IMR-90 (cell line): Measurements from ENCODE around the gene CENPM. TPM values are rescaled to one million over a fixed set of nuclear protein-coding genes. Genes with fewer than 3 reads are reported as not detected.

Experiments
- ATAC-seq: fragments of 200-7000 bp; cut with Tn5 transposase; 2 replicates; pipeline ENCODE4 v1.9.1; 2020; ENCODE audit warnings: low read depth, mild to moderate bottlenecking, moderate library complexity
- BruUV-seq: library from RNA; stranded (reverse); fragments of 400-500 nt; replicated peaks from 2 replicates; lab custom pipeline; 2021; lab: Mats Ljungman, UMichigan
- CTCF ChIA-PET: fragments of 300-600 bp; formaldehyde crosslinking; extraction: SDS; loops from one replicate; lab custom pipeline; 2021; ENCODE audit warnings: antibody characterized with exemption; lab: Yijun Ruan, JAX
- POLR2A ChIA-PET: fragments of 300-600 bp; sonication (Branson Sonifier 250); formaldehyde crosslinking; loops from one replicate; lab custom pipeline; 2022; ENCODE audit warnings: antibody characterized with exemption; ENCODE audit not compliant: unreplicated experiment; lab: Charles Lee
- DNase-seq: peaks from one replicate; pipeline ENCODE4 v3.0.0; 2013
- H2AFZ ChIP-seq: replicated peaks from 2 replicates; pipeline ENCODE3; 2013; ENCODE audit warnings: low read length, mild to moderate bottlenecking; ENCODE audit not compliant: poor library complexity
- H2AK5ac ChIP-seq: 2 replicates; pipeline ENCODE4 v1.6.1; 2013; ENCODE audit warnings: low read depth, low read length, inconsistent platforms
- H2AK9ac ChIP-seq: replicated peaks from 2 replicates; pipeline ENCODE3; 2013; ENCODE audit warnings: mild to moderate bottlenecking, low read depth, low read length, moderate library complexity; ENCODE audit not compliant: poor library complexity
- H2BK120ac ChIP-seq: 2 replicates; pipeline ENCODE4 v1.6.1; 2013; ENCODE audit warnings: low read depth, low read length, inconsistent platforms
- H2BK15ac ChIP-seq: 3 replicates; pipeline ENCODE4 v1.6.1; 2013; ENCODE audit warnings: low read depth, low read length, inconsistent platforms
- H2BK20ac ChIP-seq: 2 replicates; pipeline ENCODE4 v1.6.1; 2013; ENCODE audit warnings: low read depth, mild to moderate bottlenecking, inconsistent platforms, low read length, moderate library complexity
- H2BK5ac ChIP-seq: 2 replicates; pipeline ENCODE4 v1.6.1; 2013; ENCODE audit warnings: mild to moderate bottlenecking, low read depth, low read length, inconsistent platforms; ENCODE audit not compliant: poor library complexity, severe bottlenecking
- H3K14ac ChIP-seq: replicated peaks from 2 replicates; pipeline ENCODE4 v1.6.1; 2013; ENCODE audit warnings: low read depth, low read length, inconsistent platforms
- H3K18ac ChIP-seq: 2 replicates; pipeline ENCODE4 v1.6.1; 2013; ENCODE audit warnings: low read depth, low read length, control low read depth
- H3K23ac ChIP-seq: 2 replicates; pipeline ENCODE4 v1.6.1; 2013; ENCODE audit warnings: low read depth, low read length, inconsistent platforms
- H3K27ac ChIP-seq: 2 replicates; pipeline ENCODE4 v1.5.1; 2013; ENCODE audit warnings: mild to moderate bottlenecking, control low read depth, low read length; ENCODE audit not compliant: insufficient read depth
- H3K27me3 ChIP-seq: 2 replicates; pipeline ENCODE4 v1.6.1; 2013; ENCODE audit warnings: low read length; ENCODE audit not compliant: control insufficient read depth, insufficient read depth
- H3K36me3 ChIP-seq: 2 replicates; pipeline ENCODE4 v1.6.1; 2013; ENCODE audit warnings: low read length, mixed read lengths; ENCODE audit not compliant: control insufficient read depth, insufficient read depth
- H3K4ac ChIP-seq: 2 replicates; pipeline ENCODE4 v1.6.1; 2013; ENCODE audit warnings: low read depth, low read length, inconsistent platforms
- H3K4me1 ChIP-seq: 2 replicates; pipeline ENCODE4 v1.6.1; 2013; ENCODE audit warnings: low read length, mixed read lengths; ENCODE audit not compliant: control insufficient read depth, insufficient read depth
- H3K4me2 ChIP-seq: 2 replicates; pipeline ENCODE4 v1.6.1; 2013; ENCODE audit warnings: low read depth, mild to moderate bottlenecking, control low read depth, low read length, moderate library complexity
- H3K4me3 ChIP-seq: 2 replicates; pipeline ENCODE4 v1.5.1; 2013; ENCODE audit warnings: low read depth, mild to moderate bottlenecking, control low read depth, low read length, moderate library complexity; ENCODE audit not compliant: insufficient read depth
- H3K56ac ChIP-seq: 2 replicates; pipeline ENCODE4 v1.6.1; 2013; ENCODE audit warnings: low read length, inconsistent platforms; ENCODE audit not compliant: insufficient read depth; ENCODE audit errors: extremely low read depth
- H3K79me1 ChIP-seq, 2 experiments: 2 replicates each; pipeline ENCODE4 v1.6.1; 2013; ENCODE audit warnings: low read length in 2 of 2, inconsistent platforms in 1 of 2, low read depth in 1 of 2
- H3K9ac ChIP-seq: 2 replicates; pipeline ENCODE4 v1.6.1; 2013; ENCODE audit warnings: low read depth, low read length, control low read depth
- H3K9me1 ChIP-seq: 2 replicates; pipeline ENCODE4 v1.6.1; 2013; ENCODE audit warnings: low read length, inconsistent platforms; ENCODE audit not compliant: insufficient read depth
- H3K9me3 ChIP-seq: 2 replicates; pipeline ENCODE4 v1.6.1; 2013; ENCODE audit warnings: low read length; ENCODE audit not compliant: control insufficient read depth, insufficient read depth
- H4K20me1 ChIP-seq: 2 replicates; pipeline ENCODE4 v1.6.1; 2013; ENCODE audit warnings: low read length, inconsistent platforms; ENCODE audit not compliant: insufficient read depth
- H4K5ac ChIP-seq: 2 replicates; pipeline ENCODE4 v1.6.1; 2013; ENCODE audit warnings: mild to moderate bottlenecking, low read depth, low read length, control low read depth
- H4K8ac ChIP-seq, 2 experiments: 2 replicates each; pipeline ENCODE4 v1.6.1; 2013; ENCODE audit warnings: low read depth in 2 of 2, low read length in 2 of 2, control low read depth in 1 of 2, inconsistent platforms in 1 of 2
- H4K91ac ChIP-seq: 2 replicates; pipeline ENCODE4 v1.6.1; 2013; ENCODE audit warnings: low read depth, low read length, inconsistent platforms; ENCODE audit not compliant: insufficient read depth
- CTCF ChIP-seq: conservative IDR thresholded peaks from 2 replicates; pipeline ENCODE4 v1.5.1; 2012; ENCODE audit warnings: mild to moderate bottlenecking, low read depth, low read length, improper control_type of control experiment
- ELK1 ChIP-seq: fragments of 150-350 bp; IDR thresholded peaks from 2 replicates; pipeline ENCODE4 v1.6.1; 2016; ENCODE audit warnings: low read depth, mild to moderate bottlenecking, low read length, moderate library complexity, borderline replicate concordance
- MAFK ChIP-seq: IDR thresholded peaks from 2 replicates; pipeline ENCODE4 v1.6.1; 2012; ENCODE audit warnings: low read depth, low read length, improper control_type of control experiment
- MAZ ChIP-seq: IDR thresholded peaks from 2 replicates; pipeline ENCODE4 v1.6.1; 2012; ENCODE audit warnings: low read depth, mild to moderate bottlenecking, low read length, improper control_type of control experiment, moderate library complexity, borderline replicate concordance
- RAD21 ChIP-seq: IDR thresholded peaks from 2 replicates; pipeline ENCODE4 v1.6.1; 2012; ENCODE audit warnings: low read length, improper control_type of control experiment
- RCOR1 ChIP-seq: IDR thresholded peaks from 2 replicates; pipeline ENCODE4 v1.6.1; 2012; ENCODE audit warnings: mild to moderate bottlenecking, low read length, improper control_type of control experiment; ENCODE audit not compliant: insufficient replicate concordance
- USF2 ChIP-seq: fragments of 150-350 bp; IDR thresholded peaks from 2 replicates; pipeline ENCODE4 v1.6.1; 2017; ENCODE audit warnings: mild to moderate bottlenecking, antibody characterized with exemption, low read length, low read depth
- WGBS, 2 experiments: methylation state at CpG; one replicate each; pipeline versions ENCODE4 v1.1.5 to v1.1.7; 2013; ENCODE audit warnings: missing lambda C conversion rate in 2 of 2; ENCODE audit not compliant: insufficient read length in 1 of 2; ENCODE audit errors: extremely low coverage in 2 of 2; 5-methylcytosine and 5-hydroxymethylcytosine counted together
- dilution Hi-C: fragments of 300-500 bp; cut with HindIII; formaldehyde crosslinking; loops from one replicate; pipeline ENCODE4 v1.14.3; 2018; ENCODE audit warnings: low sequenced_read_pairs; ENCODE audit not compliant: unreplicated experiment
- in situ Hi-C: fragments of 300-500 bp; cut with MboI; formaldehyde crosslinking; loops from 3 replicates; pipeline ENCODE4 v1.14.3; 2019; ENCODE audit warnings: low sequenced_read_pairs, inconsistent platforms, mixed read lengths
- intact Hi-C: fragments of 100-400 bp; cut with micrococcal nuclease; formaldehyde crosslinking; loops from 2 replicates; pipeline ENCODE4 v1.10.0; 2022
- polyA plus RNA-seq, 3 experiments: library from polyadenylated mRNA; depleted of rRNA; stranded (reverse); fragments of >200 nt; gene quantifications; 2 replicates each; pipeline ENCODE4 v1.2.3, GENCODE V29; 2012; ENCODE audit warnings: low replicate concordance in 1 of 3
- total RNA-seq: library from RNA; depleted of rRNA; stranded (reverse); fragments of >200 nt; gene quantifications from 2 replicates; pipeline ENCODE4 v1.2.3, GENCODE V29; 2012

Gene CENPM
- total and polyA plus RNA-seq, 2 of the 4 experiments (the other 2 are of a cell fraction): 18.1 to 20.1 TPM

- TF ChIP-seq CTCF (no peak), RAD21 (no peak), RCOR1 (no peak)
Measured at GRCh38 chr22:41946629-41947423, at the start of gene CENPM (continued).

- Histone ChIP-seq H3K27me3 (peaks cover 24% of the 10 kb centered on the region), H4K8ac (no peak overlapping the region), H3K4me3 (no peak overlapping the region), H2AFZ (no peak overlapping the region), H3K4me2 (no peak overlapping the region), H4K20me1 (no peaks in the 10 kb centered on the region), H3K56ac (no peak overlapping the region), H3K27ac (no peak overlapping the region), H3K79me1 (no peaks in the 10 kb centered on the region), H3K18ac (no peak overlapping the region), H4K91ac (no peak overlapping the region), H2AK9ac (no peak overlapping the region), H3K36me3 (no peaks in the 10 kb centered on the region), H2BK5ac (no peak overlapping the region), H2BK15ac (no peak overlapping the region), H3K9me3 (no peaks in the 10 kb centered on the region), H2BK20ac (no peak overlapping the region), H3K4ac (no peak overlapping the region), H3K9me1 (no peaks in the 10 kb centered on the region), H4K5ac (no peak overlapping the region), H3K9ac (no peak overlapping the region), H2BK120ac (no peak overlapping the region), H2AK5ac (no peak overlapping the region), H3K23ac (no peak overlapping the region), H3K14ac (no peak overlapping the region), H3K4me1 (no peaks in the 10 kb centered on the region)
- DNase-seq (no peak), ATAC-seq (no peak)
- 83% methylated on average over 1 of the region's 3 CpGs; no CpG with 5 or more reads in 1 of the 2 experiments for WGBS, 2 experiments
- intact Hi-C loops: no loop called here
- TF ChIP-seq USF2 (no peak), RAD21 (no peak), MAZ (no peak), MAFK (no peak), ELK1 (no peak)
- dilution Hi-C loops: no loop called here
- POLR2A ChIA-PET: no interaction called here
- CTCF ChIA-PET: no interaction called here
- no TSS peak for BruUV-seq
- in situ Hi-C loops: no loop called here
Measured at GRCh38 chr22:41995211-41995610, 48.3 kb upstream of the CENPM start.
